PC-9 (cell line): ENCODE data around the gene PPCDC.
"Not testable (repeated sequence)": the region's sequence is repeated elsewhere in the genome, so short reads cannot be mapped to it uniquely, and the experiment has no call there.

ENCODE experiments used
- CTCF ChIP-seq: fragments of 200-600 bp; sonication (generic); conservative IDR thresholded peaks from 2 replicates; pipeline ENCODE4 v1.6.1; 2017; ENCODE audit warnings: mixed run types, antibody characterized with exemption, mild to moderate bottlenecking, moderate library complexity
- EZH2 ChIP-seq: fragments of 200-600 bp; sonication (generic); IDR thresholded peaks from 2 replicates; pipeline ENCODE4 v1.8.0; 2017; ENCODE audit warnings: antibody characterized with exemption, low read depth

- not testable (repeated sequence) for TF ChIP-seq EZH2, CTCF
These were observed 54.2 kb downstream of the PPCDC start for GRCh38 chr15:75077551-75077961.
